HCT116 (cell line): ENCODE measurements around the gene SNAPC1. TPM values are rescaled to one million over a fixed set of nuclear protein-coding genes. Genes with fewer than 3 reads are reported as not detected.

Experiments
- ATAC-seq: fragments of 200-7000 bp; cut with Tn5 transposase; 2 replicates; pipeline ENCODE4 v1.9.1; 2020; ENCODE audit warnings: mild to moderate bottlenecking, moderate library complexity
- BruUV-seq: library from RNA; stranded (reverse); fragments of 400-500 nt; replicated peaks from 2 replicates; lab custom pipeline; 2021; lab: Mats Ljungman, UMichigan
- CTCF ChIA-PET: fragments of 300-600 bp; sonication (Branson Sonifier 250); formaldehyde crosslinking; loops from one replicate; lab custom pipeline; 2021; ENCODE audit warnings: antibody characterized with exemption; lab: Charles Lee
- POLR2A ChIA-PET: fragments of 300-600, 350-600 bp; sonication (Branson Sonifier 250); formaldehyde crosslinking; loops from one replicate; lab custom pipeline; 2021; ENCODE audit warnings: antibody characterized with exemption; lab: Charles Lee
- RAD21 ChIA-PET, 2 experiments: fragments of 300-600 bp; sonication (Branson Sonifier 250); formaldehyde crosslinking; loops; one replicate each; lab custom pipeline; 2023; ENCODE audit warnings: low total read pairs in 2 of 2; ENCODE audit not compliant: uncharacterized antibody in 2 of 2, unreplicated experiment in 2 of 2, low non-redundant PET in 1 of 2; lab: Charles Lee
- DNase-seq: peaks from one replicate; pipeline ENCODE4 v3.0.0-alpha.2; 2010; ENCODE audit warnings: low read depth, low spot score
- H2AFZ ChIP-seq: fragments of 200-600 bp; shearing (Covaris generic), sonication (generic); 2 replicates; pipeline ENCODE4 v1.6.1; 2017; ENCODE audit warnings: low read depth, mixed run types, mixed read lengths, antibody characterized with exemption, low read length; ENCODE audit not compliant: poor library complexity, severe bottlenecking
- H3K27ac ChIP-seq: 2 replicates; pipeline ENCODE4 v1.5.1; 2012; ENCODE audit warnings: low read depth, low read length
- H3K27me3 ChIP-seq: fragments of 200-600 bp; sonication (generic); 2 replicates; pipeline ENCODE4 v1.6.1; 2016; ENCODE audit warnings: mixed run types, low read length, mixed read lengths; ENCODE audit not compliant: insufficient read depth
- H3K36me3 ChIP-seq, 2 experiments: fragments of 200-500 bp in 1 of 2; fragments of 200-600 bp in 1 of 2; sonication (Bioruptor generic) in 1 of 2; sonication (generic) in 1 of 2; 2 replicates each; pipeline versions ENCODE4 v1.5.1 to v1.6.1; 2014 to 2016; ENCODE audit warnings: low read length in 2 of 2, inconsistent platforms in 1 of 2, mixed read lengths in 1 of 2, mixed run types in 1 of 2; ENCODE audit not compliant: insufficient read depth in 2 of 2, control insufficient read depth in 1 of 2
- H3K4me1 ChIP-seq, 2 experiments: fragments of 200-600 bp in 1 of 2; sonication (generic) in 1 of 2; 2 replicates each; pipeline versions ENCODE4 v1.5.1 to v1.6.1; 2012 to 2017; ENCODE audit warnings: low read length in 2 of 2, inconsistent platforms in 1 of 2, mild to moderate bottlenecking in 1 of 2, mixed read lengths in 1 of 2, mixed run types in 1 of 2, moderate library complexity in 1 of 2; ENCODE audit not compliant: insufficient read depth in 2 of 2, control insufficient read depth in 1 of 2
- H3K4me2 ChIP-seq: fragments of 200-600 bp; sonication (generic); 2 replicates; pipeline ENCODE4 v1.6.1; 2017; ENCODE audit warnings: mixed run types, low read length, mixed read lengths
- H3K4me3 ChIP-seq, 2 experiments: fragments of 200-600 bp in 1 of 2; sonication (generic) in 1 of 2; replicated peaks in 1 of 2; 2 replicates each; pipeline ENCODE4 v1.5.1; 2011 to 2016; ENCODE audit warnings: low read length in 2 of 2, control low read depth in 1 of 2, low read depth in 1 of 2, mild to moderate bottlenecking in 1 of 2, mixed read lengths in 1 of 2, mixed run types in 1 of 2
- H3K79me2 ChIP-seq: fragments of 200-600 bp; sonication (generic); 2 replicates; pipeline ENCODE4 v1.6.1; 2017; ENCODE audit warnings: mild to moderate bottlenecking, mixed run types, low read length, moderate library complexity, mixed read lengths; ENCODE audit not compliant: insufficient read depth
- H3K9ac ChIP-seq: fragments of 200-600 bp; sonication (generic); 2 replicates; pipeline ENCODE4 v1.6.1; 2016; ENCODE audit warnings: low read length, mixed read lengths
- H3K9me2 ChIP-seq: fragments of 200-600 bp; sonication (generic), shearing (Covaris generic); 2 replicates; pipeline ENCODE4 v1.6.1; 2017; ENCODE audit warnings: mixed run types, mild to moderate bottlenecking, moderate library complexity; ENCODE audit not compliant: insufficient read depth
- H3K9me3 ChIP-seq, 2 experiments: fragments of 200-500 bp in 1 of 2; fragments of 200-600 bp in 1 of 2; sonication (Bioruptor generic) in 1 of 2; sonication (generic) in 1 of 2; 2 replicates each; pipeline ENCODE4 v1.6.1; 2014 to 2017; ENCODE audit warnings: low read length in 2 of 2, mixed read lengths in 2 of 2, inconsistent platforms in 1 of 2, low read depth in 1 of 2, mild to moderate bottlenecking in 1 of 2, mixed run types in 1 of 2, moderate library complexity in 1 of 2; ENCODE audit not compliant: control insufficient read depth in 1 of 2, insufficient read depth in 1 of 2
- H4K20me1 ChIP-seq: fragments of 200-600 bp; sonication (generic), shearing (Covaris generic); 2 replicates; pipeline ENCODE4 v1.6.1; 2017; ENCODE audit warnings: mixed run types, mild to moderate bottlenecking, moderate library complexity; ENCODE audit not compliant: insufficient read depth
- CBX3 ChIP-seq: IDR thresholded peaks from 2 replicates; pipeline ENCODE4 v1.6.1; 2012; ENCODE audit warnings: low read depth
- CEBPB ChIP-seq: IDR thresholded peaks from 2 replicates; pipeline ENCODE4 v1.6.1; 2012; ENCODE audit warnings: low read depth
- CTCF ChIP-seq, 3 experiments: fragments of 200-600 bp in 1 of 3; sonication (generic) in 1 of 3; IDR thresholded peaks in 2 of 3; conservative IDR thresholded peaks in 1 of 3; 2 replicates each; pipeline ENCODE4 v1.5.1; 2012 to 2017; ENCODE audit warnings: low read depth in 2 of 3, low read length in 2 of 3, antibody characterized with exemption in 1 of 3, borderline replicate concordance in 1 of 3, control low read depth in 1 of 3, mild to moderate bottlenecking in 1 of 3, mixed read lengths in 1 of 3, mixed run types in 1 of 3, moderate library complexity in 1 of 3; ENCODE audit not compliant: insufficient read depth in 1 of 3
- EGR1 ChIP-seq: IDR thresholded peaks from 2 replicates; pipeline ENCODE4 v1.6.1; 2012; ENCODE audit warnings: low read depth
- EZH2 ChIP-seq: fragments of 200-600 bp; sonication (generic); IDR thresholded peaks from 2 replicates; pipeline ENCODE4 v1.6.1; 2017; ENCODE audit warnings: antibody characterized with exemption, mixed run types
- EZH2phosphoT487 ChIP-seq: fragments of 200-600 bp; IDR thresholded peaks from 2 replicates; pipeline ENCODE4 v1.6.1; 2018; ENCODE audit warnings: antibody characterized with exemption, borderline replicate concordance
- JUND ChIP-seq: IDR thresholded peaks from 2 replicates; pipeline ENCODE4 v1.6.1; 2012
- POLR2A ChIP-seq: IDR thresholded peaks from 2 replicates; pipeline ENCODE4 v1.7.0; 2011; ENCODE audit warnings: borderline replicate concordance; ENCODE audit not compliant: insufficient read depth, insufficient read length; ENCODE audit errors: extremely low read depth
- POLR2AphosphoS5 ChIP-seq: IDR thresholded peaks from 2 replicates; pipeline ENCODE4 v1.6.1; 2011; ENCODE audit warnings: mild to moderate bottlenecking, low read depth, low read length, moderate library complexity
- RAD21 ChIP-seq: IDR thresholded peaks from 2 replicates; pipeline ENCODE4 v1.6.1; 2012; ENCODE audit warnings: low read depth, mild to moderate bottlenecking
- SP1 ChIP-seq: IDR thresholded peaks from 2 replicates; pipeline ENCODE4 v1.6.1; 2012; ENCODE audit warnings: low read depth
- SRF ChIP-seq: IDR thresholded peaks from 2 replicates; pipeline ENCODE4 v1.6.1; 2012; ENCODE audit warnings: low read depth
- TCF7L2 ChIP-seq: IDR thresholded peaks from 2 replicates; pipeline ENCODE4 v1.7.0; 2011; ENCODE audit warnings: borderline replicate concordance, inconsistent platforms; ENCODE audit not compliant: insufficient read depth, insufficient read length; ENCODE audit errors: extremely low read depth
- YY1 ChIP-seq: IDR thresholded peaks from 2 replicates; pipeline ENCODE4 v1.6.1; 2011; ENCODE audit warnings: low read length, low read depth, moderate library complexity, mild to moderate bottlenecking; ENCODE audit not compliant: insufficient replicate concordance; ENCODE audit errors: extremely low read depth
- ZFX ChIP-seq: fragments of 450-650 bp; IDR thresholded peaks from 2 replicates; pipeline ENCODE4 v1.6.1; 2017
- intact Hi-C: fragments of 100-400 bp; cut with micrococcal nuclease; formaldehyde crosslinking; loops from 2 replicates; pipeline ENCODE4 v1.10.0; 2022
- total RNA-seq: library from RNA; stranded (reverse); gene quantifications from one replicate; pipeline ENCODE4 v1.2.1, GENCODE V29; 2021; ENCODE audit not compliant: unreplicated experiment
- TF ChIP-seq, protein P1 (sequence below): IDR thresholded peaks from 2 replicates; pipeline ENCODE4 v1.6.1; 2011; ENCODE audit warnings: mild to moderate bottlenecking, low read length, moderate library complexity; ENCODE audit not compliant: insufficient replicate concordance; ENCODE audit errors: extremely low read depth

Gene SNAPC1
- total RNA-seq, 1 experiment from 2014 or later, result 8.2 TPM

DNA sequence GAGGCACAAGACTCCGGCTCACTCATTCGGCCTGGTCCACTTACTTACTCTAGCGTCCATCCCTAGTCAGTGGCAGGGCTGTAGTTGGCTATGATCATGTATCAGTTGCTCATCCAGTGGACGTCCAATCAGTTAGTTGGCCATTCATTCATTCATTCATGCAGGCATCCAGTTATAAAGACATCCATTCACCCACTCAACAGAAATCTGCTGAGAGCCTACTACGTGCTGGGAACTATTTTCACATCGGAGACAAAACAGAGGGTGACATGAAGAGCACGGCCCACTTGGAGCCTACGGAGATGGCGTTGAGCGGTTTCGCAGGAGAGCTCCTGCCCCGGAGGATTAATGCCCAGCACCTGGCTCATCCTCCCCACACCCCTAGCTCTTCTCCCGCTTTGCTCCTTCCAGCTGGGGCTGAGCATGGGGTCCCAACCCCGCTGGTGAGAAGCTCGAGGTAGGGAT, 49.7 kb downstream of the SNAPC1 start:
- no peak overlapping the region for H2AFZ ChIP-seq
- no peak overlapping the region for H3K4me3 ChIP-seq
- no TSS peak for BruUV-seq
- no peak for TF ChIP-seq EZH2
- no peak for TF ChIP-seq CBX3
- TF ChIP-seq ZFX, result no peak
- TF ChIP-seq POLR2A, result no peak
- no peak for TF ChIP-seq EGR1
- no peak for TF ChIP-seq YY1
- TF ChIP-seq CEBPB, result no peak
- TF ChIP-seq JUND, result no peak
- no peaks in the 10 kb centered on the region for H3K36me3 ChIP-seq
- intact Hi-C loops, result no loop called here
- H3K9me2 ChIP-seq, result no peaks in the 10 kb centered on the region
- POLR2A ChIA-PET, result no interaction called here
- no peak for ATAC-seq
- H3K4me2 ChIP-seq, result no peak overlapping the region
- H3K79me2 ChIP-seq, result no peaks in the 10 kb centered on the region
- H3K9ac ChIP-seq, result no peak overlapping the region
- no peak overlapping the region for H3K27ac ChIP-seq
- RAD21 ChIA-PET, result no interaction called here
- no peaks in the 10 kb centered on the region for H4K20me1 ChIP-seq
- H3K4me1 ChIP-seq, result no peaks in the 10 kb centered on the region
- CTCF ChIA-PET, result no interaction called here
- H3K9me3 ChIP-seq, result no peaks in the 10 kb centered on the region
- no peak for DNase-seq
- H3K27me3 ChIP-seq, result no peaks in the 10 kb centered on the region; the same call in 1 of the 2 replicates

- Histone ChIP-seq H3K27ac (no peak within 1 kb of the TSS), H2AFZ (no peak within 1 kb of the TSS), H3K9ac (no peak within 1 kb of the TSS), H3K9me3 (no peaks in the 10 kb centered on the region), H3K36me3 (no peaks in the 10 kb centered on the region), H3K4me1 (no peaks in the 10 kb centered on the region), H4K20me1 (no peaks in the 10 kb centered on the region), H3K27me3 (no peaks in the 10 kb centered on the region; the same call in 1 of the 2 replicates), H3K4me2 (no peak within 1 kb of the TSS), H3K4me3 (no peak within 1 kb of the TSS), H3K9me2 (no peaks in the 10 kb centered on the region), H3K79me2 (no peaks in the 10 kb centered on the region)
- no TSS peak for BruUV-seq
- no peak for TF ChIP-seq EZH2phosphoT487
- TF ChIP-seq SP1, result no peak
- no peak for TF ChIP-seq JUND
- no peak for TF ChIP-seq RAD21
- no peak for TF ChIP-seq CTCF (IDR thresholded peaks at IDR 0.05 in 2 of 3, conservative IDR thresholded peaks at IDR 0.05 in 1 of 3; ENCODE audit: borderline replicate concordance in 1 of 3, insufficient read depth in 1 of 3, low read depth in 2 of 3, low read length in 2 of 3)
- no peak for TF ChIP-seq SRF
- no peak for TF ChIP-seq TCF7L2
- no peak for TF ChIP-seq EGR1
- no peak for TF ChIP-seq YY1
- TF ChIP-seq, protein P1, sequence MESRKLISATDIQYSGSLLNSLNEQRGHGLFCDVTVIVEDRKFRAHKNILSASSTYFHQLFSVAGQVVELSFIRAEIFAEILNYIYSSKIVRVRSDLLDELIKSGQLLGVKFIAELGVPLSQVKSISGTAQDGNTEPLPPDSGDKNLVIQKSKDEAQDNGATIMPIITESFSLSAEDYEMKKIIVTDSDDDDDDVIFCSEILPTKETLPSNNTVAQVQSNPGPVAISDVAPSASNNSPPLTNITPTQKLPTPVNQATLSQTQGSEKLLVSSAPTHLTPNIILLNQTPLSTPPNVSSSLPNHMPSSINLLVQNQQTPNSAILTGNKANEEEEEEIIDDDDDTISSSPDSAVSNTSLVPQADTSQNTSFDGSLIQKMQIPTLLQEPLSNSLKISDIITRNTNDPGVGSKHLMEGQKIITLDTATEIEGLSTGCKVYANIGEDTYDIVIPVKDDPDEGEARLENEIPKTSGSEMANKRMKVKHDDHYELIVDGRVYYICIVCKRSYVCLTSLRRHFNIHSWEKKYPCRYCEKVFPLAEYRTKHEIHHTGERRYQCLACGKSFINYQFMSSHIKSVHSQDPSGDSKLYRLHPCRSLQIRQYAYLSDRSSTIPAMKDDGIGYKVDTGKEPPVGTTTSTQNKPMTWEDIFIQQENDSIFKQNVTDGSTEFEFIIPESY, result no peak
- no peak for TF ChIP-seq POLR2AphosphoS5
- ChIA-PET RAD21 (no interaction called here), CTCF (no interaction called here), POLR2A (no interaction called here)
- ATAC-seq (no peak), DNase-seq (no peak)
- intact Hi-C loops, result no loop called here
Observed at GRCh38 chr14:61812347-61813095, 50.3 kb downstream of the SNAPC1 start, which contains the start of gene SYT16. SYT16 (plus strand) TSS chr14:61812703.
